ENCODE data around the gene TM9SF3.

The TM9SF3 gene

GRCh38 chr10:96470116-96470743 is 116.6 kb downstream of the TM9SF3 start:
- DNase-seq (ENCODE audit: low read depth, low spot score), result no peak

GRCh38 chr10:96468845-96469244 is 118.0 kb downstream of the TM9SF3 start:
- peak; percentile 2 for DNase-seq (ENCODE audit: low read depth, low spot score)
- TF ChIP-seq EZH2 (IDR thresholded peaks at IDR 0.05) (no peak), POLR2AphosphoS5 (IDR thresholded peaks at IDR 0.05; ENCODE audit: borderline replicate concordance, low read depth, low read length) (no peak), FOXP2 (optimal IDR thresholded peaks at IDR 0.05; ENCODE audit: control extremely low read depth, extremely low read length, insufficient read depth) (no peak)
- no peaks in the 10 kb centered on the region for H3K9me3 ChIP-seq (ENCODE audit: low read depth, low read length)
- no peak overlapping the region for H3K4me3 ChIP-seq
- H3K27ac ChIP-seq, result no peak overlapping the region
- H3K36me3 ChIP-seq (ENCODE audit: insufficient read depth, low read length), result no peaks in the 10 kb centered on the region
- H3K9ac ChIP-seq (ENCODE audit: insufficient read length), result no peak overlapping the region

More at GRCh38 chr10:96470116-96470743, 116.6 kb downstream of the TM9SF3 start:
- Histone ChIP-seq H3K9ac (ENCODE audit: insufficient read length) (no peak overlapping the region), H3K4me3 (no peak overlapping the region), H3K9me3 (ENCODE audit: low read depth, low read length) (no peaks in the 10 kb centered on the region), H3K27ac (no peak overlapping the region), H3K36me3 (ENCODE audit: insufficient read depth, low read length) (no peaks in the 10 kb centered on the region)
- TF ChIP-seq FOXP2 (optimal IDR thresholded peaks at IDR 0.05; ENCODE audit: control extremely low read depth, extremely low read length, insufficient read depth), result no peak
- TF ChIP-seq EZH2 (IDR thresholded peaks at IDR 0.05), result no peak
- no peak for TF ChIP-seq POLR2AphosphoS5 (IDR thresholded peaks at IDR 0.05; ENCODE audit: borderline replicate concordance, low read depth, low read length)

Data from SK-N-MC (cell line).